ENCODE results near the gene UBE2I. TPM values are rescaled to one million over a fixed set of nuclear protein-coding genes. Genes with fewer than 3 reads are reported as not detected.
"Not testable (repeated sequence)": the region's sequence is repeated elsewhere in the genome, so short reads cannot be mapped to it uniquely, and the experiment has no call there.

The UBE2I gene
- total RNA-seq, 1 donor from 2014 or later = 150 TPM

DNA sequence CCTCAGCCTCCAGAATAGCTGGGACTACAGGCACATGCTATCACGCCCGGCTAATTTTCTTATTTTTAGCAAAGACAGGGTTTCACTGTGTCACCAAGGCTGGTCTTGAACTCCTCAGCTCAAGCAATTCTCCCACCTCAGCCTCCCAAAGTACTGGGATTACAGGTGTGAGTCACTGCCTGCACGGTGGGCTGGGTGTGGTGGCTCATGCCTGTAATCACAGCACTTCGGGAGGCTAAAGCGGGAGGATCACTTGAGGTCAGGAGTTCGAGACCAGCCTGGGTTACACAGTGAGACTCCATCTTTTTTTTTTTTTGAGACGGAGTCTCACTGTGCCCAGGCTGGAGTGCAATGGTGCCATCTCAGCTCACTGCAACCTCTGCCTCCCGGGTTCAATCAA is 16.6 kb upstream of the UBE2I start:
- not testable (repeated sequence) for DNase-seq (ENCODE audit: low spot score)

- no peak for DNase-seq (ENCODE audit: low spot score)
These were observed 15.3 kb upstream of the UBE2I start for GRCh38 chr16:1293921-1294656.

DNA sequence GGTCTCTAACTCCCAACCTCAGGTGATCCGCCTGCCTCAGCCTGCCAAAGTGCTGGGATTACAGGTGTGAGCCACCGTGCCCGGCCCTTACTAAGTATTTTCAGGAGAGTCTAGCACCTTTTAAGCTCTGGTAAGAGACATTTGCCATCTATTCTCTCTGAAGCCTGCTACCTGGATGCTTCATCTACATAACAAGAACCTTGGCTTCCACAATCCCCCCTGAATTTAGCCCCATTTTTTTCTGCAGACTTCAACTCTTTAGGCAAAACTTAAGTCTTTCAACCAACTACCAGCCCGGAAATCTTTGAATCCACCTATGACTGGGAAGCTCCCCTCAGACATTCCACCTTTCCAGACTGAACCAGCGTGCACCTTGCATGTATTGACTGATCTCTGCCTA is 14.0 kb upstream of the UBE2I start:
- no peak for DNase-seq (ENCODE audit: low spot score)

GRCh38 chr16:1296688-1297017 is 12.8 kb upstream of the UBE2I start:
- not testable (repeated sequence) for DNase-seq (ENCODE audit: low spot score)

GRCh38 chr16:1297018-1297696 is 12.3 kb upstream of the UBE2I start:
- peak; percentile 77 for DNase-seq (ENCODE audit: low spot score)

DNA sequence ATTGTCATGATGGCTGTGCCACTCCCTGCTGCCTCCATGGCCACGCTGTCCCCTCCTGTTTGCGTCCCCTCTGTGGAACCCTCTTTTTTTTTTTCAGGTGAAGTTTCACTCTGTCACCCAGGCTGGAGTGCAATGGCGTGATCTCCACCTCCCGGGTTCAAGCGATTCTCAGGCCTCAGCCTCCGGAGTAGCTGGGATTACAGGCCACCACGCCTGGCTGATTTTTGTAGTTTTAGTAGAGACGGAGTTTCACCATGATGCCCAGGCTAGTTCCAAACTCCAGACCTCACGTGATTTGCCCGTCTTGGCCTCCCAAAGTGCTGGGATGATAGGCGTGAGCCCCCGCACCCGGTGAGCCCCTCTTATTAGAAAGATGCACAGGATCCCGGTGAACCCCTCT is 11.0 kb upstream of the UBE2I start:
- DNase-seq (ENCODE audit: low spot score) = no peak

GRCh38 chr16:1299012-1299867 is 10.2 kb upstream of the UBE2I start:
- no peak for DNase-seq (ENCODE audit: low spot score)

DNA sequence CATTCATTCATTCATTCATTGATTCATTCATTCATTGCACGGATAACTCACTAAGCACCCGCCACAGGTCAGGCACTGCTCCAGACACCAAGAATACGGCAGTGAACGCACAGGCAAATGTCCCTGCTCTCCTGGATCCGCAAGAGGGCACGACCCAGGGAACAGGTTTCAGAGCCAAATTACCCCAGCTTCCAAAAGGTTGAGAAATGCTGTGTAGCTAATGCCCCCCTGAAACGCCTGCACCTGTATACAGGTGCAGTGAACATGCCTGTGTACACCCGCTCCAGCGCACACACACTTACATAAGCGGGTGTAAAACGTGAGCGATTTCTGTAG is 9.6 kb upstream of the UBE2I start:
- no peak for DNase-seq (ENCODE audit: low spot score)

DNA sequence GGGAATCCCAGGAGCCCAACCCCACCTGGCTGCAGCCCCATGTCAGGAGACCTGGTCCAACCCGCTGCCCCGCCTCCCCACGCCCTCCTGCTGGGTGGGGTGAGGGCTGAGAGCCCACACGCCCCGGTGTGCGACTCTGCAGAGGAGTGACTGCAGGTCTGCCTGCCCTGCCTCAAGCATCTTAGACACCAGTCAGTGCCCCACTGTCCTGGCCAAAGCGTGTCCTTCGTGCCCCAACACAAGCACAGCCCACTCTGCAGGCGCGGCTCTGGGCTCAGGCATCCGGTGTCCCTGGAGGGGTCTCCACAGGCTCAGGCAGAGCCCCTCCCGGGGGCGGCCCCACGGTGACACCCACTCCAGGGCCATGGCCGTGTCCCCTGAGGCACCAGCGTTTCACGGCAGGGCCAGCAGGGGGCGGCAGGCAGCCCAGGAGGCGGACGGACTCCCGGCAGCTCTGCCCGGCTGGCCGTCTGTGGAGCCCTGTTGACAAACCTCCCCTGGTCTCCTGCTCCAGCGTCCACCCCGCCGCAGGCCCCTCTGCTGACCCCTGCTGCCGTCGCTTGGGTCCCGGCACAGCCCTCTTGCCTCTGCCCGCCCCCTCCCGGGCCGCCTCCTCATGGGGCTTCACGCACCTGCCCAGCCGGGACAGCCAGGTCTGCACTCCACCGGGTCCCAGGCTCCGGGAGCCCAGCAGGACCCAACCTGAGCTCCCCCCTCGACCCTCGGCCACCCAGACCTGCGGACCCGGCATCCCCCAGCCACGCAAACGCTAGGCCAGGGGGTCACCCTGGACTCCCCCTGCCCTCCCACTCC is 8.6 kb upstream of the UBE2I start:
- peak; percentile 67 for DNase-seq (ENCODE audit: low spot score)

DNA sequence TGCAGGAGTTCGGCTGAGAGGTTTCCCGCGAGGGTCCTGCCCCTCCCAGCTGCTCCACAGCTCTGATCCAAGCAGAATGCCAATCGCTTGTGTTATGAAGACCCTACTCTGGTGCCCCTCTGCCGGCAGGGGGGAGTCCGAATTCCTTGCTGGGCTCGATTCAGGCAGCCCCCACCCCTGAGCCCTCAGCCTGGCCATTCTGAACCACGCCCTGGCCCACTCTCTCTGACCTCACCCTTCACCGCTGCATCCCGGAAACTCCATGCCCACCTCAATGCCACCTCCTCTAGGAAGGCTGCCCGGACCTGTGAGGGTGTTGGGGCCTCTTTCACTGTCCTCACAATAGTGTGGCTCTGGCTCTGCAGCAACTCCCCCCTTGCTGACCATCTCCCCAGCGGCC is 7.9 kb upstream of the UBE2I start:
- no peak for DNase-seq (ENCODE audit: low spot score)

GRCh38 chr16:1305823-1306222 is 3.6 kb upstream of the UBE2I start:
- no peak for DNase-seq (ENCODE audit: low spot score)

DNA sequence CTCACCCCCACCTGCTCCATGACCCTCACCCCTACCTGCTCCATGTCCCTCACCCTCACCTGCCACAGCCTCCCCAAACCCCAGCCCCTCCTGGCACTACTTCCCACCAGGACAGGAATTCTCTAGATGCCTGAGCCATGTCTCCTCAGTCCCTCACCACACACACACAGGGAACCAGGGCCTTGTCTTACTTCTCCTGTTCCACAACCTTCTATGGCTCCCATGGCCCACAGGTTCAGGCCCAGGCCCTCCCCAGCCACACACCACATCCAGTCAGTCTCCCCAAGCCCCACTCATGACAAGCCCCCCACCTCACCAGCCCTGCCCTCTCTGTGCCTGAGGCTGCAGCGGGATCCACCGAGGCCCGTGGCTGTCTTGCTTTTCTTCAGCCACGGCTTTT is 3.1 kb upstream of the UBE2I start:
- no peak for DNase-seq (ENCODE audit: low spot score)

GRCh38 chr16:1308036-1308976 is 1.1 kb upstream of the UBE2I start:
- DNase-seq (ENCODE audit: low spot score) = no peak

GRCh38 chr16:1309888-1310831 is 724 bp downstream of the UBE2I start:
- DNase-seq (ENCODE audit: low spot score) = peak; percentile 71

GRCh38 chr16:1310832-1311200 is 1.4 kb downstream of the UBE2I start:
- DNase-seq (ENCODE audit: low spot score) = no peak

DNA sequence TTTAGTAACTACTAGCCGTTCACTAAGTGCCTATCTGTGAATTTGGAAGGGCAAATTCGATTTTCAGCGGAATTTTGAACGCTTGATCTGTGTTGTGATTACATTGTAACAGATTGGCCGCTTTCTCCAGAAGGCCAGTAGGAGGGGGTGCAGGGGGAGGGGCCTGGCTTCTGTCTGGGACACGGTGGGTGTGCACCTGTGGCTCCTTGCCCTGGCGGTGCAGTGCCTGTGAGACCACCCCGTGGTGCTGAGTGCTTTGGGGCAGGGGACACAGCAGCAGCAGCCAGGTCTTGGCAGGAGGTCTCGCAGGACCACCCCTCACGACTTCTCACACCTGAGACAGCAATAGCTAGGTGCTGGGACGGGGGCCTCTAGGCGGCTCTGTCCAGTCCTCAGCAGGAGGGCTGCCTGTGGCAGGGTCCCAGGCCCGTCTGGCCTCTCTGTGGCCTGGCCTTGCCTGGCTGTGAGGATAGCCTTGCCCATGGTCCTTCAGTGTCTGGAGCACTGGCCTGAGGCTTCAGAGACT is 1.8 kb downstream of the UBE2I start:
- no peak for DNase-seq (ENCODE audit: low spot score)

DNA sequence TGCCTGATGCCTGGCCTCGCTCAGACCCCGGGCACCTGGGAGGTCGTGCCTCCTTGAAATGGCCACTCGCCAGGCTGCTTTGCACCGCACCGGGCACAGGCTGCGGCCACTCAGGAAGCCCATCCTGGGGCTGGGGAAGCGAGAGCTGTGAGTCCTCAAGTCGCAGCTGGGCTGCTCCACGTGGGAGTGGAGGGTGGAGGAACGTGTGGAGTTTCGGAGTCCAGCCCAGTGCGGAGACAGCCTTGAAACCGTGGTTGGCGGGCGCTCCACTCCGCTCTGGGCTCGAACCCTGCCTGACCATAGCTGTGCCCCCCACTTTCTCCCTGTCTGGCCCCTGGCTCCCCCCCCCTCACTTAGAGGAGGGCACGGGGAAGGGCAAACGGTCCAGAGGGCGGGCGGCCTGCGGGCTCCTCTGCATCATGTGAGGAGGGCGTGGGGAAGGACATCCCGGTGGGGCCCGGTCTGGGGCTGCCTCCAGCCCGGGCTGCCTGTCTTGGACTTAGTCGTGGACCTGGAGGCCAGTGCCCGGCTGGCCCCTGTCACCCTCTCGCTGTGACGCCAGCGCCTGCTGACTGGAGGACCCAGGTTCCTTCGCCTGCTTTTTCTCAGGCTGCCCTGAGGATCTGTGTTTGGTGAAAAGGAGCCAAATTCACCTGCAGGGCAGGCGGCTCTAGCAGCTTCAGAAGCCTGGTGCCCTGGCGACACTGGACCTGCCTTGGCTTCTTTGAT is 2.5 kb downstream of the UBE2I start:
- DNase-seq (ENCODE audit: low spot score) = no peak

DNA sequence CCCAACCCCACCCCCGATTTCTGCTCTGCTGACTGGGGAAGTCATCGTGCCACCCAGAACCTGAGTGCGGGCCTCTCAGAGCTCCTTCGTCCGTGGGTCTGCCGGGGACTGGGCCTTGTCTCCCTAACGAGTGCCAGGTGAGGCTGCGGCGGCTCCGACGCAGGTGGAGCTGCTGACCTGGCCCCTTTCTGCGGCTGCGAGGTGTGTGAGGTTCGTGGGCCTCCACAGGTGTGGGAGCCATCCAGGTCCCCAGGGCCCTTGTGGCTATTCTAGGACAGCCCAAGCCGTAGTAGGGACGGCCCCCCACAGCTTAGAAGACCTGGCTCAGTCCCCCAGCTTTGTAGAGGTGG is 3.0 kb downstream of the UBE2I start:
- DNase-seq (ENCODE audit: low spot score) = no peak

- DNase-seq (ENCODE audit: low spot score) = no peak
These were observed 3.5 kb downstream of the UBE2I start for GRCh38 chr16:1312903-1313302.

All from ureter (tissue), 1 donor.